Endothelial cell of umbilical vein (primary cell): ENCODE measurements around the gene RASA2. TPM values are rescaled to one million over a fixed set of nuclear protein-coding genes. Genes with fewer than 3 reads are reported as not detected.
A peak's percentile ranks its signal among the peaks of the same experiment; 100 is the strongest.

Experiments
- BruUV-seq: library from RNA; stranded (reverse); fragments of 400-500 nt; replicated peaks from 2 replicates; lab custom pipeline; 2021; lab: Mats Ljungman, UMichigan
- CTCF ChIA-PET: fragments of 300-600, 350-600 bp; sonication (Branson Sonifier 250); formaldehyde crosslinking; loops from one replicate; lab custom pipeline; 2021; ENCODE audit warnings: antibody characterized with exemption, inconsistent platforms; lab: Charles Lee
- POLR2A ChIA-PET: fragments of 300-600, 350-600 bp; sonication (Branson Sonifier 250); formaldehyde crosslinking; loops from one replicate; lab custom pipeline; 2021; ENCODE audit warnings: antibody characterized with exemption, inconsistent platforms; lab: Charles Lee
- DNase-seq: peaks from one replicate; pipeline ENCODE4 v3.0.0-alpha.2; 2011; ENCODE audit warnings: low read depth, low spot score
- FAIRE-seq: peaks from 2 replicates; lab custom pipeline; 2011; peaks lifted over from hg19 to GRCh38; lab: Jason Lieb, UNC
- H2AFZ ChIP-seq: 2 replicates; pipeline ENCODE4 v1.6.0; 2012; ENCODE audit warnings: low read depth, low read length, control low read depth, inconsistent platforms
- H3K27ac ChIP-seq: 2 replicates; pipeline ENCODE4 v1.5.1; 2011; ENCODE audit warnings: low read depth, mild to moderate bottlenecking, control low read depth, low read length, moderate library complexity; ENCODE audit not compliant: insufficient read depth
- H3K27me3 ChIP-seq, 2 experiments: 2 replicates each; pipeline versions ENCODE4 v1.6.0 to v1.6.1; 2011; ENCODE audit warnings: low read length in 2 of 2, mixed read lengths in 1 of 2; ENCODE audit not compliant: control insufficient read depth in 2 of 2, insufficient read depth in 2 of 2
- H3K36me3 ChIP-seq, 2 experiments: 2 replicates in 1 of 2; 3 replicates in 1 of 2; pipeline ENCODE4 v1.5.1; 2011; ENCODE audit warnings: low read length in 2 of 2, mild to moderate bottlenecking in 1 of 2, moderate library complexity in 1 of 2; ENCODE audit not compliant: control insufficient read depth in 2 of 2, insufficient read depth in 2 of 2; ENCODE audit errors: extremely low read depth in 1 of 2
- H3K4me1 ChIP-seq: 3 replicates; pipeline ENCODE4 v1.5.1; 2011; ENCODE audit warnings: mild to moderate bottlenecking, low read length; ENCODE audit not compliant: control insufficient read depth, insufficient read depth; ENCODE audit errors: extremely low read depth
- H3K4me2 ChIP-seq: 2 replicates; pipeline ENCODE4 v1.6.1; 2011; ENCODE audit warnings: low read length, control low read depth, mixed read lengths; ENCODE audit not compliant: insufficient read depth
- H3K4me3 ChIP-seq, 3 experiments: fragments of 200-600 bp in 1 of 3; sonication (generic), shearing (Covaris generic) in 1 of 3; replicated peaks in 1 of 3; 2 replicates each; pipeline ENCODE4 v1.5.1; 2011 to 2016; ENCODE audit warnings: control low read depth in 3 of 3, low read length in 3 of 3, mild to moderate bottlenecking in 2 of 3, inconsistent platforms in 1 of 3, low read depth in 1 of 3, moderate library complexity in 1 of 3; ENCODE audit not compliant: insufficient read depth in 1 of 3
- H3K79me2 ChIP-seq: 2 replicates; pipeline ENCODE4 v1.6.0; 2012; ENCODE audit warnings: low read length, inconsistent platforms; ENCODE audit not compliant: control insufficient read depth, insufficient read depth
- H3K9ac ChIP-seq: replicated peaks from 2 replicates; pipeline ENCODE3; 2011; ENCODE audit warnings: low read length, control low read depth; ENCODE audit not compliant: insufficient read depth; ENCODE audit errors: extremely low read depth
- H3K9me1 ChIP-seq: replicated peaks from 3 replicates; pipeline ENCODE4 v1.6.0; 2011; ENCODE audit warnings: mild to moderate bottlenecking, low read length; ENCODE audit not compliant: control insufficient read depth, insufficient read depth; ENCODE audit errors: extremely low read depth
- H3K9me3 ChIP-seq: replicated peaks from 2 replicates; pipeline ENCODE4 v1.5.1; 2012; ENCODE audit warnings: low read length, inconsistent platforms; ENCODE audit not compliant: control insufficient read depth, insufficient read depth
- H4K20me1 ChIP-seq: replicated peaks from 2 replicates; pipeline ENCODE3; 2011; ENCODE audit warnings: mild to moderate bottlenecking, low read length; ENCODE audit not compliant: control insufficient read depth, insufficient read depth; ENCODE audit errors: extremely low read depth
- CTCF ChIP-seq, 2 donors: IDR thresholded peaks; 1 replicate in 1 of 2; 2 replicates in 1 of 2; pipeline ENCODE4 v1.5.1; 2011; ENCODE audit warnings: low read length in 2 of 2, mild to moderate bottlenecking in 2 of 2, moderate library complexity in 2 of 2, control low read depth in 1 of 2, inconsistent platforms in 1 of 2, low read depth in 1 of 2; ENCODE audit not compliant: insufficient read depth in 1 of 2; ENCODE audit errors: extremely low read depth in 1 of 2
- GATA2 ChIP-seq: IDR thresholded peaks from 2 replicates; pipeline ENCODE4 v1.7.0; 2011; ENCODE audit warnings: low read depth, mild to moderate bottlenecking, moderate library complexity, mixed read lengths, low read length; ENCODE audit not compliant: insufficient read length, insufficient read depth
- MAX ChIP-seq: IDR thresholded peaks from 2 replicates; pipeline ENCODE4 v1.6.1; 2011; ENCODE audit not compliant: insufficient read depth, insufficient read length
- dilution Hi-C: fragments of 300-500 bp; cut with MboI; formaldehyde crosslinking; loops from one replicate; pipeline ENCODE4 v1.15.0; 2019; ENCODE audit warnings: low sequenced_read_pairs; ENCODE audit not compliant: extremely low pct_ligation_motif_present
- intact Hi-C: fragments of 100-400 bp; cut with micrococcal nuclease; formaldehyde crosslinking; loops from one replicate; pipeline ENCODE4 v1.10.0; 2022
- polyA plus RNA-seq, 4 experiments: library from polyadenylated mRNA; depleted of rRNA in 3 of 4; stranded (reverse) in 3 of 4; unstranded in 1 of 4; fragments of >200 nt; gene quantifications; 2 replicates each; pipeline versions ENCODE4 v1.2.1 to v1.2.3, GENCODE V29; 2011 to 2012; ENCODE audit warnings: missing spikeins in 1 of 4
- total RNA-seq: library from RNA; stranded (reverse); gene quantifications from 2 replicates; pipeline ENCODE4 v1.2.3, GENCODE V29; 2021

RASA2 gene
- total and polyA plus RNA-seq, 2 donors (not counting 3 experiments of a cell fraction or from before 2014, with no cell fraction given), result 3.1 to 20.2 TPM

- CTCF ChIA-PET, result interaction anchor here (0.5 to 9.3 kb wide), 35 partner anchors 8 to 820 kb away, joined by 3 to 351 read pairs (median 4); no protein-coding TSS in a partner anchor
- dilution Hi-C loops, result no loop called here
These were observed 26.6 kb upstream of the RASA2 start for GRCh38 chr3:141460097-141460704.

More at GRCh38 chr3:141460097-141460704, 26.6 kb upstream of the RASA2 start:
- H3K27me3 ChIP-seq, result no peaks in the 10 kb centered on the region
- no peak overlapping the region for H3K27ac ChIP-seq
- intact Hi-C loops, result loop anchor here (1.0 to 5.0 kb wide), 7 partner anchors 15 to 821 kb away; partner anchors contain the start of gene RNF7
- DNase-seq, result peak; percentile 77
- no peak overlapping the region for H3K4me3 ChIP-seq
- POLR2A ChIA-PET, result no interaction called here
- TF ChIP-seq GATA2 (no peak), MAX (no peak), CTCF (IDR thresholded peaks at IDR 0.05; ENCODE audit: extremely low read depth in 1 of 2, insufficient read depth in 1 of 2, low read depth in 1 of 2, low read length in 2 of 2) (peak; percentile 83 to 86)
- H3K4me1 ChIP-seq, result no peaks in the 10 kb centered on the region
- BruUV-seq, result no TSS peak
- H2AFZ ChIP-seq, result no peak overlapping the region
- no peak overlapping the region for H3K4me2 ChIP-seq
- no peak overlapping the region for H3K9ac ChIP-seq
- no peaks in the 10 kb centered on the region for H3K9me1 ChIP-seq
- no peaks in the 10 kb centered on the region for H4K20me1 ChIP-seq
- no peaks in the 10 kb centered on the region for H3K36me3 ChIP-seq
- H3K9me3 ChIP-seq, result no peaks in the 10 kb centered on the region
- no peaks in the 10 kb centered on the region for H3K79me2 ChIP-seq
- peak; percentile 94 for FAIRE-seq
